HG03108 (cell line): Measurements from ENCODE around the gene NT5C3A.
"Not testable (repeated sequence)": the region's sequence is repeated elsewhere in the genome, so short reads cannot be mapped to it uniquely, and the experiment has no call there.

Experiments used
- ATAC-seq: cut with Tn5 transposase; IDR thresholded peaks from one replicate; pipeline ENCODE4 v1.9.1; 2021; ENCODE audit warnings: moderate library complexity; ENCODE audit not compliant: unreplicated experiment

The NT5C3A gene

DNA sequence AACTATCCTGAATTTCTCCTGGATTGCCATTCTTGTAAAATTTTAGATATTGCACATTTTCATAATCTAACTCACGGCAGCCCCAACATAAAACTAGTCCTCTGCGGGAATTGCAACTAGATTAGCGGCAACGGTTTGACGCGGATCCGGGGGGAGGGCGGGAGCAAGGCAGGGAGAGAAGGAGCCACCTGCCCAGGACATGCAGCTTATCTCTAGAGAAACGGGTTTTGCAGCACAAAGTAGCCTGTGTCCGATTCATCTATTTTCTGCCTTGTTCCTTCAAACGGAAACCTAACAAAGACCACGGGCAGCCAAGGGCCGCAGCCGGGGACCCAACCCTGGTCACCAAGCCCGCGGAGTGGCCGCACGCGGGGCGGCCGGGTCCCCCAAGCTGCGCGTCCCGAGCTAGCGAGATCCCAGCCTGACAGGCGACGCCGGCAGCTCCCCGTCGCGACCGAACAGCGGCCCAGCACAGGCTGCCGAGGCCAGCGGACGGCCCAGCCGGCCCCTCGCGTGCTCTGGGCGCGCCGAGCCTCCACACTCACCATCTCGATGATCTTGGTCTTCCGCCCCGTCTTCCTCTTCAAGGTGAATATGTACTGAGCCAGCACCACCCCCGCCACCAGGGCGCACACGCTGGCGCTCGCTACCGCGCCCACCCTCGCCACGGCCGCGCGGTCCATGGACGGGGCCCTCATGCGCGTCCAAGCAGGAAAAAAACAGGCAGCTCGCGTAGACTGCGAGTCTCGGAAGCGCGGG, at the start of gene NT5C3A:
Gene NT5C3A, minus strand, starts transcription at position 754 of the 759 bp plus-strand sequence. Its CDS starts 71 bp downstream, at position 683.
- peak; percentile 3 for ATAC-seq

- no peak for ATAC-seq
Measured at GRCh38 chr7:33111614-33112013, 49.0 kb upstream of the NT5C3A start.

DNA sequence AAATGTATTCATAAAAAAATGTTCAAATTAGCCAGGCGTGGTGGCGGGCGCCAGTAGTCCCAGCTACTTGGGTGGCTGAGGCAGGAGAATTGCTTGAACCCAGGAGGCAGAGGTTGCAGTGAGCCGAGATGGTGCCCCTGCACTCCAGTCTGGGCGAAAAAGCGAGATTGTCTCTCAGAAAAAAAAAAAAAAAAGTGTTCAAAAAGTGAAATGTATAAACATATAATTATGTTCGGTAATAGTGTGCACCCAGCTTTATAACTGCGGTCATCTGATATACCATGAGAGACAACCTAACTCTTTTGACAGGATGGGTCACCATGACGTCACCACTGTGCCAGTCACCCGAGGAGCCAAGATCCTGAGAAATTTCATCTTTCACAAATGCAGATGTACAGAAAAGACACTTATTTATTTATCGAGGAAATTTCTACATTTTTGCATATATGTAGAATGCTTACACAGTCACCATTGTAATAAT, 47.2 kb upstream of the NT5C3A start:
- ATAC-seq = no peak

DNA sequence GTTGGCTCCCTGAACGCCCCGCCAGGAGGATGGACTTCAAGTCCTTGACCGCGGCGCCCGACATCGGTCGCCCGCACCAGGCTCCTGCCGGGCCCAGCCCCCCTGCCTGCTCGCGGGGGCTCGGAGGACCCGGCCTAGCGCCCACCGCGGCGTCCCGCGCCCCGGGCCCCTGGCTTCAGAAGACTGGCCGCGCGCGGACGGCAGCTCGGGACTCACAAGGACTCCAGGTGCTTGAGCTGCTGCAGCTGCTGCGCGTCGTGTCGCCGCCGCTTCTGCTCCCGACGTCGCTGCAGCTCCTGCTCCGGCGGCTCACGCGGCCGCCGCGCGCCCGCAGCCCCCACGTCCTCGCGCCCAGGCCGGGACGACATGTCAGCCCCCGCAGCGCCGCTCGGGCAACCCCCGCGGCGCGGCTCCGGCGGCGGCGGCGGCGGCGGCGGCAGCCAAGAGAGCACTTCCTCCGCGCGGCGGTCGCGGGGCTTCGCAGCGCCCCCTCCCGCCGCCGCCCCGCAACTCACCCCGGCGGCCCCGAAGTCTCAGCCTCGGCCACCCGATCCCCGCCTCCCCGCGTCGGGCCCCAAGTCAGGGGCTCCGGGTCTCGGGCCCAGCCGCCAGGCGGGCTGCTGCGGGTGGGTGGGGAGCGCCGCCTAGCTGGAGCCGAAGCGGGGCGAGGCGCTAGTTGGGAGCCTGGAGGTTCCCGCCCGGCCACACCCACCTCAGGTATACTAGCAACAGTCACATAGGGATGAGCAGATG, 46.6 kb upstream of the NT5C3A start, which contains the start of gene RP9:
Gene RP9, minus strand, starts transcription at position 400 of the 753 bp plus-strand sequence. Its CDS starts 32 bp downstream, at position 368.
- peak; percentile 86 for ATAC-seq

- no peak for ATAC-seq
Measured at GRCh38 chr7:33108554-33109004, 46.0 kb upstream of the NT5C3A start.

DNA sequence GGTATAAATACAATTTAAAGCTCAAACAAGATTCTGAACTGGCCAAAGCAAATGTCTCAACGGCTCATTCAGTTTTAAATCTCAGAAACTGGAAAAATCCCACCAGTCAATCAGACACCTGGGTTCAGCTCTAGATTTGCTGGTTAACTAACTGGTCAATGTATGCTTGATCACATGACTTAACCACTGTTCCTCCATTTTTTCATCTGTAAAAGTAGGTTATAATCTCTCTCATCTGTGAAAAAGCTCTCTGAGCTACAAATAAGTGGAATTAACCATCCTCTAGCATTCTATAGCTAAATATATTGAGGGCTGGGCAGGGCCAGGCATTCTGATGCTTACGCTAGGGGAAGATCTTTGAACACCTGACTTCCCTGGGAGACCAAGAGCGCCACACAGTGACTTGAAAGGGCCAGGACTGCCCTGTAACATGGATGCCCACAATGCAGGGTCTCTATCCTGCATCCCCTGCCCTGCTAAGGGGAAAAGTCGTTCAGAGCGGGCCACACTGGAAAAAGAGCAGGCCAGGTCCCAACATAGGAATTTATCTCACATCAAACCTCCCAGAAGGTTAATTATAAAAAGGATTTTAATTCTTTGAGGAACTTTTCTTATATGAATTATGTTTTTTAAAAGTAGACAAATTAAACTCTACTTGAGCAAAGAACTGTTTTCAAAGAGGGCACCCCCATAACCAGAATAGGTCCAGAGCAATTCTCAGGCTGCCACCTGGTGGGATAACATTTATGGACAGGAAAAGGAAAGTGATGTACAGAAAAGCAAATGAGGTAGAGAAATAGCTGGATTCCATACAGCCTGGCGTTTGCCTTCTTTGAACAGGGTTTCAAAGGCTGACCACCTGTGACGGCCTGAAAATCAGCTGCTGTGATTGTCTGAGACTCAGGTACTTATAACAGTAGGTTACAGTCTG, 44.8 kb upstream of the NT5C3A start:
- ATAC-seq = peak; percentile 39

- no peak for ATAC-seq
Measured at GRCh38 chr7:33101906-33102305, 39.3 kb upstream of the NT5C3A start.

GRCh38 chr7:33100770-33101169, 38.2 kb upstream of the NT5C3A start:
- ATAC-seq = no peak

- no peak for ATAC-seq
Measured at GRCh38 chr7:33099154-33099940, 36.8 kb upstream of the NT5C3A start.

GRCh38 chr7:33094745-33095275, 32.2 kb upstream of the NT5C3A start:
- not testable (repeated sequence) for ATAC-seq

GRCh38 chr7:33093266-33093665, 30.7 kb upstream of the NT5C3A start:
- no peak for ATAC-seq

GRCh38 chr7:33091641-33092191, 29.1 kb upstream of the NT5C3A start:
- no peak for ATAC-seq

DNA sequence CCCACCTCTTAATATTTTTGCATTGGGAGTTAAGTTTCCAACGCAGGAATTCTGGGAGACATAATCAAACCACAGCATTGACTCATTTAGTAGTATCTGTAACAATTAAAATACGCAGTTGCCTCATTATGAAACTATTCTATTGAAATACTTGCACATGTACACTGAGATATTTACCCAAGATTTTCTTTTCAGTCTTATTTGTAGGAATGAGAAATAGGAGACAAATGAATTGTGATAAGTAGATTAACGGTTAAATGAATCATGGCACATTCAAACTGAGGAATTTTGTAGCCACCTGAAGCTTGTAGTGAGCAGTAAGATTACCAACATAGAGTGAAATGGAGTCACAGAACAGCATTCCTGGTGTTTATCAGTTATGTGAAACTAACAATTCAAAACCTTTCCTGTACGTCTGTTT, 28.5 kb upstream of the NT5C3A start:
- ATAC-seq = no peak

DNA sequence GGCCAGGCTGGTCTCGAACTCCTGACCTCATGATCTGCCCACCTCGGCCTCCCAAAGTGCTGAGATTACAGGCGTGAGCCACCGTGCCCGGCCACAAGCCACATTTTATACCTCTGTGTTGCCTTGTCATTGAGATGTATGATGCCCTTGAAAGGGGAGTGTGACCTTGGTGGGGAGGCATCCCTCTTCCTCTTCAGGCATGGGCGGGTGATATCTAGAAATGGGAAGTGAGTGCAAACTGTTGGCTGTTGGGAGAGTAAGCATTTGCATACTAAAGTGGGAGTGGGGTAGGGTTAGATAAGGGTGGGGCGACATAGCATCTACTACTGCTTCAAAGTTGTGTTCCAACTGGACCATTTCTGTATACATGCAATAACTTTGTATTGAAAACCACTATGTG, 26.6 kb upstream of the NT5C3A start:
- ATAC-seq = no peak

GRCh38 chr7:33087858-33088257, 25.3 kb upstream of the NT5C3A start:
- no peak for ATAC-seq

GRCh38 chr7:33087356-33087755, 24.8 kb upstream of the NT5C3A start:
- ATAC-seq = no peak

GRCh38 chr7:33079763-33080690, 17.5 kb upstream of the NT5C3A start:
- ATAC-seq = no peak

- ATAC-seq = no peak
Measured at GRCh38 chr7:33079096-33079495, 16.5 kb upstream of the NT5C3A start.
